Measurements from ENCODE around the gene FNBP1L. TPM values are rescaled to one million over a fixed set of nuclear protein-coding genes. Genes with fewer than 3 reads are reported as not detected.
"Not testable (repeated sequence)": the region's sequence is repeated elsewhere in the genome, so short reads cannot be mapped to it uniquely, and the experiment has no call there.

FNBP1L gene
- total and polyA plus RNA-seq, 4 donors, result 63.6 to 138 (median 106) TPM

DNA sequence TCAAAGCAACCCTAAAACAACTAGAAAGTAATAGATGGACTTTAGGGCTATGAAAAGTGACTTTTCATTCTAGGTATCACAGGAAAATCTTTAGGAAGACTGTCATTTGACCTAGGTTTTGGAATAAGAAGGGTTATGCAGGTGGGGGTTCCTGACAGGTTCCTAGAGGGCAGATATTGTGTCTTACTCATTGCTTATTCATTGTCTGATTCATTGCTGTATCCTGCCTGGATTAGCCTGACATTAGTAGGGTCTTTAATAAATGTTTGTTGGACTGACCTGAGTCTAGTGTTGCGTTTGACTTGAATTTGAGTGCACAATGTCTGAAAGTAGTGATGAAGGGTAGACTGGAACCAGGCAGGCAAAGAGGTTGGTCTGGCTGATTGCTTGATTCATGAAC lies 6.0 kb downstream of the FNBP1L start:
- no peak for DNase-seq (ENCODE audit: low read depth in 4 of 6, low spot score in 6 of 6)
- Histone ChIP-seq H3K27me3 (ENCODE audit: control insufficient read depth, insufficient read depth, low read length) (no peaks in the 10 kb centered on the region), H3K27ac (ENCODE audit: low read depth, low read length) (no peak overlapping the region), H3K4me1 (ENCODE audit: control insufficient read depth, insufficient read depth, low read length) (peaks cover 5% of the 10 kb centered on the region), H3K4me3 (ENCODE audit: low read depth, low read length) (no peak overlapping the region), H3K9me3 (ENCODE audit: control insufficient read depth, insufficient read depth, low read length) (no peaks in the 10 kb centered on the region), H3K36me3 (ENCODE audit: control insufficient read depth, insufficient read depth, low read length) (peaks cover 6% of the 10 kb centered on the region)
- WGBS (ENCODE audit: insufficient coverage), result 73% methylated on average over 1 of the region's 1 CpG

DNA sequence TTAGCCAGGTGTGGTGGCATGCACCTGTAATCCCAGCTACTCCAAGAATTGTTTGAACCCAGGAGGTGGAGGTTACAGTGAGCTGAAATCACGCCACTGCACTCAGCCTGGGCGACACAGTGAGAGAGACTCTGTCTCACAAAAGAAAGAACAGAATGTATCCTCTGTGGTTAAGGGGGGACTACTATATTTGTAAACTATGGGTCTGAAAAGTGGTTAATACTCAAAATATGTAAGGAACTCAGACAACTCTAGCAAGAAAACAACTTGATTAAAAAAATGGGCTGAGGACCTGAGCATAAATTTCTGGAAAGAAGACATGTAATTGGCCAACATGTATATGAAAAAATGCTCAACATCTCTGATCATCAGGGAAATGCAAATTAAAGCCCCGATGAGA lies 11.2 kb downstream of the FNBP1L start:
- 100% methylated on average over 1 of the region's 3 CpGs for WGBS (ENCODE audit: insufficient coverage)
- Histone ChIP-seq H3K27ac (ENCODE audit: low read depth, low read length) (no peak overlapping the region), H3K27me3 (ENCODE audit: control insufficient read depth, insufficient read depth, low read length) (no peaks in the 10 kb centered on the region), H3K36me3 (ENCODE audit: control insufficient read depth, insufficient read depth, low read length) (peaks cover 6% of the 10 kb centered on the region), H3K4me1 (ENCODE audit: control insufficient read depth, insufficient read depth, low read length) (peaks cover 5% of the 10 kb centered on the region), H3K4me3 (ENCODE audit: low read depth, low read length) (no peak overlapping the region), H3K9me3 (ENCODE audit: control insufficient read depth, insufficient read depth, low read length) (no peaks in the 10 kb centered on the region)
- no peak for DNase-seq (ENCODE audit: low read depth in 4 of 6, low spot score in 6 of 6)

DNA sequence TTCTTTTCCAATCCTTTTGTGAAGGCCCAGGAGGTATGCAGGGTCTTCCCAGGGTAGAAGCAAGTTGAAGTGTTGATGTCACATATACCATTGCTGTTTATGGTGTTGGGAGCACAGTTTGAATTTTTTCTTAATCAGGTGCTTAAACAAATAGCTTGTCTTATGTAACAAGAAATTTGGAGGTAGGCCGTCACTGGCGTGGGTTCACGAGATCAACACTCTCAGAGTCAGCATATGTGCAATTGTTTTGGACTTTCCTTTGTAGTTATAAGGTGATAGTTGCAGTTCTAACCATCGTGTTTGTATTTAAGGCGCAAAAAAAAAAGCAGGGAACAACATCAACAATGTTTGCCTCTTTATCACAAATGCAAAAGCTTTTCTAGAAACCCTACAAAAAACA lies 13.3 kb downstream of the FNBP1L start:
- Histone ChIP-seq H3K27ac (ENCODE audit: low read depth, low read length) (no peak overlapping the region), H3K9me3 (ENCODE audit: control insufficient read depth, insufficient read depth, low read length) (no peaks in the 10 kb centered on the region), H3K27me3 (ENCODE audit: control insufficient read depth, insufficient read depth, low read length) (no peaks in the 10 kb centered on the region), H3K4me3 (ENCODE audit: low read depth, low read length) (no peak overlapping the region), H3K36me3 (ENCODE audit: control insufficient read depth, insufficient read depth, low read length) (peaks cover 6% of the 10 kb centered on the region), H3K4me1 (ENCODE audit: control insufficient read depth, insufficient read depth, low read length) (no peaks in the 10 kb centered on the region)
- DNase-seq (ENCODE audit: low read depth in 4 of 6, low spot score in 6 of 6), result no peak
- no CpG with 5 or more reads among the region's 5 CpGs for WGBS (ENCODE audit: insufficient coverage)

DNA sequence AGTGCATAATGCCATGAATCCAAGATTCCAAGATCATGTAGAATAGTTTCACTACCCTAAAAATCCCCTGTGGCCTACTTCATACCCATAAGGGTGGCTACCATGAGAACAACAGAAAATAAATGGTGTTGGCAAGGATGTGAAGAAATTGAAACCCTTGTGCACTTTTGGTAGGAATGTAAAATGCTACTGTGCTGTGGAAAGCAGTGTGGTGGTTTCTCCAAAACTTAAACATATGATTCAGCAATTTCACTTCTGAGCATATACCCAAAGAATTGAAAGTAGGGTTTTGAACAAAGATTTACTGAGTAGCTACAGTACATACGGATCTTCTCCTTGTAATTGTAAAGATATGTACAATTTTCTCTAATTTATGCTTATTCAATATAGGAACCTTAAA lies 16.0 kb downstream of the FNBP1L start:
- no peak overlapping the region for H3K27ac ChIP-seq (ENCODE audit: low read depth, low read length)
- H3K4me1 ChIP-seq (ENCODE audit: control insufficient read depth, insufficient read depth, low read length), result no peaks in the 10 kb centered on the region
- H3K9me3 ChIP-seq (ENCODE audit: control insufficient read depth, insufficient read depth, low read length), result no peaks in the 10 kb centered on the region
- DNase-seq (ENCODE audit: low read depth in 4 of 6, low spot score in 6 of 6), result no peak
- H3K4me3 ChIP-seq (ENCODE audit: low read depth, low read length), result no peak overlapping the region
- no peaks in the 10 kb centered on the region for H3K36me3 ChIP-seq (ENCODE audit: control insufficient read depth, insufficient read depth, low read length)
- no peaks in the 10 kb centered on the region for H3K27me3 ChIP-seq (ENCODE audit: control insufficient read depth, insufficient read depth, low read length)
- no CpG with 5 or more reads among the region's 1 CpG for WGBS (ENCODE audit: insufficient coverage)

DNA sequence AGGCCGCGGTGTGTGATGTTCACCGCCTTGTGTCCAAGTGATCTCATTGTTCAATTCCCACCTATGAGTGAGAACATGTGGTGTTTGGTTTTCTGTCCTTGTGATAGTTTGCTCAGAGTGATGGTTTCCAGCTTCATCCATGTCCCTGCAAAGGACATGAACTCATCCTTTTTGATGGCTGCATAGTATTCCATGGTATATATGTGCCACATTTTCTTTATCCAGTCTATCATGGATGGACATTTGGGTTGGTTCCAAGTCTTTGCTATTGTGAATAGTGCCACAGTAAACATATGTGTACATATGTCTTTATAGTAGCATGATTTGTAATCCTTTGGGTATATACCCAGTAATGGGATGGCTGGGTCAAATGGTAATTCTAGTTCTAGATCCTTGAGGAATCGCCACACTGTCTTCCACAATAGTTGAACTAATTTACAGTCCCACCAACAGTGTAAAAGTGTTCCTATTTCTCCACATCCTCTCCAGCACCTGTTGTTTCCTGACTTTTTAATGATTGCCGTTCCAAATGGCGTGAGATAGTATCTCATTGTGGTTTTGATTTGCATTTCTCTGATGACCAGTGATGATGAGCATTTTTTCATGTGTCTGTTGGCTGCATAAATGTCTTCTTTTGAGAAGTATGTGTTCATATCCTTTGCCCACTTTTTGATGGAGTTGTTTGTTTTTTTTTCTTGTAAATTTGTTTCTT lies 17.6 kb downstream of the FNBP1L start:
- H3K9me3 ChIP-seq (ENCODE audit: control insufficient read depth, insufficient read depth, low read length); H3K4me1 ChIP-seq (ENCODE audit: control insufficient read depth, insufficient read depth, low read length); H3K4me3 ChIP-seq (ENCODE audit: low read depth, low read length); H3K27me3 ChIP-seq (ENCODE audit: control insufficient read depth, insufficient read depth, low read length); H3K36me3 ChIP-seq (ENCODE audit: control insufficient read depth, insufficient read depth, low read length); H3K27ac ChIP-seq (ENCODE audit: low read depth, low read length); DNase-seq (ENCODE audit: low read depth in 4 of 6, low spot score in 6 of 6): not testable (repeated sequence)
- WGBS (ENCODE audit: insufficient coverage), result no CpG with 5 or more reads among the region's 6 CpGs

DNA sequence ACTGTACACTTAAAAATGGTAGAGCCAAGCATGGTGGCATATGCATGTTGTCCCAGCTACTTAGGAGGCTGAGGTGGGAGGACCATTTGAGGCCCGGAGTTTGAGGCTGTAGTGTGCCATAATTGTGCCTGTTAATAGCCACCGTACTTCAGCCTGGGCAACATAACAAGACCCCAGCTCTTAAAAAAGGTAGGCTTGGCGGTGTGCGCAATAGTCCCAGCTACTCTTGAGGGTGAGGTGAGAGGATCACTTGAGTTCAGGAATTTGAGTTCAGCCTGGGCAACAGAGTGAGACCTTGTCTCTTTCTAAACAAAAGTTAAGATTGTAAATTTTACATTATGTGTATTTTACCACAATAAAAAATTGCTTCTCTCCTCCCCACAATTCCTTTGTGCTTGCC lies 19.7 kb downstream of the FNBP1L start:
- 100% methylated on average over 2 of the region's 4 CpGs for WGBS (ENCODE audit: insufficient coverage)
- DNase-seq (ENCODE audit: low read depth in 4 of 6, low spot score in 6 of 6), result no peak
- H3K4me3 ChIP-seq (ENCODE audit: low read depth, low read length), result no peak overlapping the region
- H3K4me1 ChIP-seq (ENCODE audit: control insufficient read depth, insufficient read depth, low read length), result peaks cover 3% of the 10 kb centered on the region
- no peaks in the 10 kb centered on the region for H3K36me3 ChIP-seq (ENCODE audit: control insufficient read depth, insufficient read depth, low read length)
- H3K9me3 ChIP-seq (ENCODE audit: control insufficient read depth, insufficient read depth, low read length), result no peaks in the 10 kb centered on the region
- H3K27ac ChIP-seq (ENCODE audit: low read depth, low read length), result no peak overlapping the region
- no peaks in the 10 kb centered on the region for H3K27me3 ChIP-seq (ENCODE audit: control insufficient read depth, insufficient read depth, low read length)

DNA sequence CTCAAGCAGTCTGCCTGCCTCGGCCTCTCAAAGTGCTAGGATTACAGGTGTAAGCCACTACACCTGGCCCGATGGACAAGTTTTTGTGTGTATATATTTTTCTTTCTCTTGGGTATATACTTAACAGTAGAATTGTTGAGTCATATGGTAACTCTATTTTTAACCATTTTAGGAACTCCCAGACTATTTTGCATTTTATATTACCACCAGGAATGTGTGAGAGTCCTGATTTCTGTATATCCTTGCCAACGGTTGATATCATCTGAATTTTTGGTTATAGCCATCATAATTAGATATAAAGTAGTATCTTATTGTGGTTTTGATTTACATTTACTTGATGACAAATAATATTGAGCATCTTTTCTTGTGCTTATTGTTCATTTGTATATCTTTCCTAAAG lies 20.7 kb downstream of the FNBP1L start:
- H3K4me3 ChIP-seq (ENCODE audit: low read depth, low read length), result no peak overlapping the region
- DNase-seq (ENCODE audit: low read depth in 4 of 6, low spot score in 6 of 6), result no peak
- H3K27ac ChIP-seq (ENCODE audit: low read depth, low read length), result no peak overlapping the region
- H3K36me3 ChIP-seq (ENCODE audit: control insufficient read depth, insufficient read depth, low read length), result no peaks in the 10 kb centered on the region
- no CpG with 5 or more reads among the region's 3 CpGs for WGBS (ENCODE audit: insufficient coverage)
- H3K4me1 ChIP-seq (ENCODE audit: control insufficient read depth, insufficient read depth, low read length), result peaks cover 3% of the 10 kb centered on the region
- H3K27me3 ChIP-seq (ENCODE audit: control insufficient read depth, insufficient read depth, low read length), result no peaks in the 10 kb centered on the region
- no peaks in the 10 kb centered on the region for H3K9me3 ChIP-seq (ENCODE audit: control insufficient read depth, insufficient read depth, low read length)

DNA sequence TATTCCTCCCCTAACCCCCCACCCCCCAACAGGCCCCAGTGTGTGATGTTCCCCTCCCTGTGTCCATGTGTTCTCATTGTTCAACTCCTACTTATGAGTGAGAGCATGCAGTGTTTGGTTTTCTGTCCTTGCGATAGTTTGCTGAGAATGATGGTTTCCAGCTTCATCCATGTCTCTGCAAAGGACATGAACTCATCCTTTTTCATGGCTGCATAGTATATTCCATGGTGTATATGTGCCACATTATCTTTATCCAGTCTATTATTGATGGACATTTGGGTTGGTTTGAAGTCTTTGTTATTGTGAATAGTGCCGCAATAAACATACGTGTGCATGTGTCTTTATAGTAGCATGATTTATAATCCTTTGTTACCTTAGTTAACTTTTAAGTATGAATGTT lies 21.3 kb downstream of the FNBP1L start:
- not testable (repeated sequence) for H3K9me3 ChIP-seq (ENCODE audit: control insufficient read depth, insufficient read depth, low read length); H3K27me3 ChIP-seq (ENCODE audit: control insufficient read depth, insufficient read depth, low read length); H3K27ac ChIP-seq (ENCODE audit: low read depth, low read length); DNase-seq (ENCODE audit: low read depth in 4 of 6, low spot score in 6 of 6); H3K4me1 ChIP-seq (ENCODE audit: control insufficient read depth, insufficient read depth, low read length); H3K4me3 ChIP-seq (ENCODE audit: low read depth, low read length); H3K36me3 ChIP-seq (ENCODE audit: control insufficient read depth, insufficient read depth, low read length)
- WGBS (ENCODE audit: insufficient coverage), result no CpG with 5 or more reads among the region's 3 CpGs

DNA sequence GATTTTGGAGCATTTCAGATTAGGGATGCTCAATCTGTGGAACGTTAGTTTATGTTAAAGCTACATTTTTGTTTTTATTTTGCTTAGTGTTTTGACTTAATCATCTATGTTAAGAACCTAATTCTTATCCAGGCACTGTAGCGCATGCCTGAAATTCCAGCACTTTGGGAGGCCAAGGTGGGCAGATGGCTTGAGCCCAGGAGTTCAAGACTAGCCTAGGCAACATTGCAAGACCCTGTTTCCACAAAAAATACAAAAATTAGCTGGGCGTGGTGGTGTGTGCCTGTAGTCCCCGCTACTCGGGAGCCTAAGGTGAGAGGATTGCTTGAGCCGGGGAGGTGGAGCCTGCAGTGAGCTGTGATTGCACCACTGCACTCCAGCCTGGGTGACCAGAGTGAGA lies 23.4 kb downstream of the FNBP1L start:
- H3K27ac ChIP-seq (ENCODE audit: low read depth, low read length), result no peak overlapping the region
- no peak overlapping the region for H3K4me3 ChIP-seq (ENCODE audit: low read depth, low read length)
- WGBS (ENCODE audit: insufficient coverage), result no CpG with 5 or more reads among the region's 6 CpGs
- H3K4me1 ChIP-seq (ENCODE audit: control insufficient read depth, insufficient read depth, low read length), result peaks cover 3% of the 10 kb centered on the region
- no peaks in the 10 kb centered on the region for H3K9me3 ChIP-seq (ENCODE audit: control insufficient read depth, insufficient read depth, low read length)
- H3K36me3 ChIP-seq (ENCODE audit: control insufficient read depth, insufficient read depth, low read length), result no peaks in the 10 kb centered on the region
- H3K27me3 ChIP-seq (ENCODE audit: control insufficient read depth, insufficient read depth, low read length), result no peaks in the 10 kb centered on the region
- DNase-seq (ENCODE audit: low read depth in 4 of 6, low spot score in 6 of 6), result no peak

DNA sequence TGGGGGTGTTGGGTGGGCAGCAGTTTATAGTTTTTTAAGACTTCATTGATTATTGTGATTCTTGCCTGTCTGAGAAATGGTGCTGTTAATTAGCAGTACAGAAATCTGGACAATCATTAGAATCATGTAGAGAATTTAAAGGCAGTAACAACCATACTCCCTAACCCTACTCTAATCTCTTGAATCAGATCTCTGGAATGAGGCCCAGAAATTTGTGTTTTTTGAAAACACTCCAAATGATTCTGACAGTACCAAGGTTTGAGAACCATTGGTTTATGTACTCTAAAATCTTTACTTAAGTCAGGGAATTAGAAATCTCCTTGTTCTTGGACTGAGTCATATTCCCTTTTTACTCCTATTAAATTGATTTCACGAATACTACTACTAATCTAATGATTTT lies 24.0 kb downstream of the FNBP1L start:
- peaks cover 3% of the 10 kb centered on the region for H3K4me1 ChIP-seq (ENCODE audit: control insufficient read depth, insufficient read depth, low read length)
- WGBS (ENCODE audit: insufficient coverage), result no CpG with 5 or more reads among the region's 1 CpG
- H3K27ac ChIP-seq (ENCODE audit: low read depth, low read length), result no peak overlapping the region
- no peaks in the 10 kb centered on the region for H3K27me3 ChIP-seq (ENCODE audit: control insufficient read depth, insufficient read depth, low read length)
- no peak overlapping the region for H3K4me3 ChIP-seq (ENCODE audit: low read depth, low read length)
- H3K9me3 ChIP-seq (ENCODE audit: control insufficient read depth, insufficient read depth, low read length), result no peaks in the 10 kb centered on the region
- peak in 2 of 6 donors; percentile 25 to 40 for DNase-seq (ENCODE audit: low read depth in 4 of 6, low spot score in 6 of 6)
- H3K36me3 ChIP-seq (ENCODE audit: control insufficient read depth, insufficient read depth, low read length), result no peaks in the 10 kb centered on the region

Measured in spinal cord (tissue), 10 donors.